Gastrocnemius medialis (tissue), 4 donors: Measurements from ENCODE around the gene NDRG4.

Experiments used
- CTCF ChIP-seq, 5 experiments: fragments of 450-650 bp in 3 of 5; fragments of 200-600 bp in 2 of 5; sonication (generic) in 2 of 5; IDR thresholded peaks in 4 of 5; conservative IDR thresholded peaks in 1 of 5; 1 replicate in 4 of 5; 2 replicates in 1 of 5; pipeline ENCODE4 v1.5.1; 2016 to 2019; ENCODE audit warnings: antibody characterized with exemption in 5 of 5, mild to moderate bottlenecking in 3 of 5, moderate library complexity in 3 of 5
- POLR2A ChIP-seq, 2 donors: fragments of 450-650 bp; IDR thresholded peaks; one replicate each; pipeline ENCODE4 v1.6.1; 2017; ENCODE audit warnings: antibody characterized with exemption in 2 of 2, mild to moderate bottlenecking in 2 of 2, moderate library complexity in 2 of 2

GRCh38 chr16:58493756-58494431 is 6.0 kb upstream of the NDRG4 start:
- TF ChIP-seq CTCF (IDR thresholded peaks at IDR 0.05 in 4 of 5, conservative IDR thresholded peaks at IDR 0.05 in 1 of 5) = no peak
- TF ChIP-seq POLR2A (IDR thresholded peaks at IDR 0.05) = no peak
